Embryonic facial prominence (tissue), 1 donor: ENCODE data around the gene OR52E1.

Experiments
- DNase-seq: peaks from one replicate; pipeline ENCODE4 v3.0.0-alpha.2; 2016; ENCODE audit errors: extremely low spot score

The OR52E1 gene

DNA sequence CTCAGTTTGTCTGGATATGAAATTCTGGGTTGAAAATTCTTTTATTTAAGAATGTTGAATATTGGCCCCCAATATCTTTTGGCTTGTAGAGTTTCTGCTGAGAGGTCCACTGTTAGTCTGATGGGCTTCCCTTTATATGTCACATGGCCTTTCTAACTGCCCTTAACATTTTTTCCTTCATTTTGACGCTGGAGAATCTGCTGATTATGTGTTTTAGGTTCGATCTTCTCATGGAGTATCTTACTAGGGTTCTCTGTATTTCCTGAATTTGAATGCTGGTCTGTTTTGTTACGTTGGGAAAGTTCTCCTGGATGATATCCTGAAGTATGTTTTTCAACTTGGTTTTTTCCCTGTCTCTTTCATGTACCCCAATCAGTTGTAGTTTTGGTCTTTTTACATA, 46.0 kb downstream of the OR52E1 start:
- DNase-seq = no peak

DNA sequence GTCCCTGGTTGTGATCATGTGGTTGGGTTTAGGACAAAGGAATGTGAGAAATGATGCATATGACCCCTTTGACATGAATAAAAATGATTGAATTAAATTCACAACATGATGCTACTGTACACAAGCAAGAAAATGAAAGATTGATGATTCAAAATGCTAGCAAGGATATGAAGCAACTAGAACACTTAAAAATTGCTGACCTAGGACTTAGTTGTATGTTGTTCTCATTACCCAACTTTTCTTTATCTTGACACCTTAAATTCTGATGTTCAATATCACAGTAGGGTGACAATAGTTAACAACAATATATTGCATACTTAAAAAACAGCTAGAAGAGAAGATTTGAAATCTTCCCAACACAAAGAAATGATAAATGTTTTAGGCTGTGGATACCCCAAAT, 48.2 kb downstream of the OR52E1 start:
- DNase-seq = no peak

DNA sequence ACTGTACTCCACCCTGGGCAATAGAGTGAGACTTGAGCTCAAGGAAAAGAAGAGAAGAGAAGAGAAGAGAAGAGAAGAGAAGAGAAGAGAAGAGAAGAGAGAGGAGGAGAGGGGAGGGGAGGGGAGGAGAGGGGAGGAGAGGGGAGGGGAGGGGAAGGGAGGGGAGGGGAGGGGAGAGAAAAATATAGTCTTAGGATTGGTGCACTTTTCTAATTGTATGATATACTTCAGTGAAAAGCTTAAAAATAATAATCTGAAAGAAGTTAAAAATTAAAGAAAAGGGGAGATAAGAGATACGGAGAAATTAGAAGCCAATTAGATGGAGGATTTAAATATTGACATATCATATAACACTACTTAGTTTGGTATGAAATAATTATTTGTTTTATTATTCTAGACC, 49.5 kb downstream of the OR52E1 start:
- no peak for DNase-seq
